GM12891 (cell line): ENCODE measurements around the gene RLN2. TPM values are rescaled to one million over a fixed set of nuclear protein-coding genes. Genes with fewer than 3 reads are reported as not detected.
"Not testable (repeated sequence)": the region's sequence is repeated elsewhere in the genome, so short reads cannot be mapped to it uniquely, and the experiment has no call there.

Experiments
- DNase-seq: peaks from one replicate; pipeline ENCODE4 v3.0.0; 2011; ENCODE audit warnings: low spot score; ENCODE audit not compliant: insufficient read length
- FAIRE-seq: peaks from 2 replicates; lab custom pipeline; 2011; peaks lifted over from hg19 to GRCh38; lab: Jason Lieb, UNC
- PAX5 ChIP-seq: IDR thresholded peaks from 2 replicates; pipeline ENCODE4 v1.6.1; 2011; ENCODE audit warnings: low read length, moderate library complexity, mild to moderate bottlenecking; ENCODE audit not compliant: insufficient read depth, severe bottlenecking
- POLR2A ChIP-seq: IDR thresholded peaks from 2 replicates; pipeline ENCODE4 v1.6.1; 2011; ENCODE audit warnings: low read depth, low read length, control low read depth
- POLR2AphosphoS5 ChIP-seq: IDR thresholded peaks from 2 replicates; pipeline ENCODE4 v1.6.1; 2011; ENCODE audit warnings: low read depth, low read length, control low read depth
- POU2F2 ChIP-seq: IDR thresholded peaks from 2 replicates; pipeline ENCODE4 v1.6.1; 2011; ENCODE audit warnings: low read depth, mild to moderate bottlenecking, control low read depth, low read length, moderate library complexity
- SPI1 ChIP-seq: IDR thresholded peaks from 2 replicates; pipeline ENCODE4 v1.6.1; 2011; ENCODE audit warnings: low read depth, low read length, control low read depth
- TAF1 ChIP-seq: IDR thresholded peaks from 2 replicates; pipeline ENCODE4 v1.6.1; 2011; ENCODE audit warnings: low read depth, low read length, control low read depth
- polyA plus RNA-seq: library from polyadenylated mRNA; unstranded; fragments of >200 nt; gene quantifications from one replicate; pipeline ENCODE4 v1.2.1, GENCODE V29; 2012; ENCODE audit warnings: low read depth, missing spikeins, inconsistent platforms; ENCODE audit not compliant: missing spikeins

The RLN2 gene
- 4.1 TPM for polyA plus RNA-seq

DNA sequence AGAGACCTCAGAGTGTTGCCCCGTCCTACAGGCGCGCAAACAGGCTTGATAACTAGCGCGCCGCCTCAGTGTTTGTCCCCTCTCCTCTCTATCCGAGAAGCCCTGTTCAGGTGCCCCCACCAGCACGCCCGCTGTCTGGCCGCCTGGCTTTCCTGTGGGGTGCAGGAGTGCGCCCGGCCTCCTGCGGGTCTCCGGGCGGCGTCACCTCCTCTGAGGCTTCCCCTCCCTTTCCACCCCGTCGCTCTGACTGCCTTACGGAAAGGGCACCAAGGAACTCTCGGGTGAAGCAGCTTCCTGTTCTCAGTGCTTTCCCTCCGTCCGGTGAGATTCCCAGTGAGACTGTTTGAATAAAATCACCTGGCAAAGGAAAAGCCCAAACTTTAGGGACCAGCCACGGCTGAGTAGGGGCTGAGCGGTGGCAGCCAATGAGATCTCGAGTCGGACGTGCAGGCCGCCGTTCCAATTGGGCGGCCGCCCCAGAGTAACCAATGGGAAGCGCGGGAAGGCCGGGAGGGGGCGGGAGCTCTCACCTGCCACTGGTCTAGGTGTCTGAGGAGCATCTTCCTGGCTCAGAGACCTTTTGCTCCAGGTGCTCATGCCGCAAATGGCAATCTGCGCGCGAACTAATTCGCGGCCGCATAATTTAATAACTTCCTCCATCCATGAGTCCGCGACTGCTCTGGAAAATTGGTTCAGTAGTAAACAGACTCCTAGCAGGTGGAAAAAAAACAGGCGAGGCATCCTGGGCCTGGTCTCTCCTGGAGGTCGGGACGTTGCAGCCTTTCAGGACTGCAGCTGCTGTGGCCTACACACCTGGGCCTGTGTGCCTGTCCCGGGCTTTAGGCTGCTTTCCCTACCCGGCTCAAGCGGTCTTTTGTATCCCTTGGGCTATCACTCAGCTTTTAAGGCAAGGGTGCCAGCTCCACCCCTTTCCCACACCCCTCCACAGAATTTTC is at the start of gene RLN2:
Gene RLN2, minus strand, starts transcription at position 877 of the 956 bp plus-strand sequence. Its CDS starts 136 bp downstream, at position 741.
- not testable (repeated sequence) for DNase-seq
- peak; percentile 100 for FAIRE-seq

DNA sequence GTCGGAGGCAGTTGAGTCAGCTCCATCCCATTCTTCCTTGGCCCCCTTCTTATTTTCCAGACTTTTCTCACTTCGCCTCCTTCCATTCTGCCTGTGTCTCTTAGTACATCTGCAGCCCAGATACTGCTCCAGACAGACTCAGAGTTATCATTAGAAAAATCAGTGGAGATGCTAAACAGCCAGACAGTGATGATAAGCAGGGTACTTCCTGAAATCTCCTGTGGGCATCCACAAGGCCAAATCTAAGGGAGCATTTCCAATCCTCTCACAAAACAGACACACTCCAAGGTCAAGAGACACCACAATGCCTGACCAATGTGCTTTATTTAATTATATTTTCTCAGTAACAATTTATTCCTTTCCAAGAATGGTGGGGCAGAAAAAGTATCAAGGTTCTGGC is 49.7 kb upstream of the RLN2 start:
- FAIRE-seq = no peak

DNA sequence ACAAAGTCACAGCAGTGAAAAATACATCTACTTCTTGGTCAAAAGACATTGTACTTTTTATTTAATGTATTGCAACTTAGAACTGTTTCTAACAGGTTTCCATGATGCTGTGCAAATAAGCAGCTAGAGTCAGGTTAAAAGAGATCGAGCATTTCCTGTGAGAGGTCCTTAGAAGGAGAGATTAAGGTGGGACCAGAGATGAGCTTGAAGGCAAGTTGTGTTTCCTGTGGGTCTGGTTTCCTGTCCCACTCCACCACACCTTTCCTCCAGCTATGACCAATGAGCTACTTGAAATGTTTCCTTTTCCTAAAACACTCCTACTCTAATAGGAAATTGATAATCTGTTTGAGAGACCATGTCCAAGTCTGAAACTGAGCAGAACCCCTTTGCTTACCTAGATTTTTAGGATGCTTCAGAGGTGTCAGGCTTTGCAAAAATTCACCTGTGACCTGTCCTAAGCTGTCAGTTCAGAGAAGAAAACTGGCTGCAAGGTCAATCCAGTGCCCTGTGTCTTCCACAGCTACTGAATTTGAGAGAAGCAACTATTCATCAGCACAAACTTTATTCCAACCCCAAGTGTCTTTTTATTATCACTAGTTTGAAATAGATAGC is 48.2 kb upstream of the RLN2 start:
- no peak for TF ChIP-seq TAF1
- no peak for TF ChIP-seq PAX5
- TF ChIP-seq SPI1 = no peak
- TF ChIP-seq POLR2A = no peak
- TF ChIP-seq POU2F2 = no peak
- no peak for TF ChIP-seq POLR2AphosphoS5
- FAIRE-seq (no peak), DNase-seq (no peak)

More for the DNA sequence above, 49.7 kb upstream of the RLN2 start:
- TF ChIP-seq TAF1 (no peak), POLR2AphosphoS5 (no peak), POLR2A (no peak), POU2F2 (no peak), SPI1 (no peak), PAX5 (no peak)
- no peak for DNase-seq

- not testable (repeated sequence) for DNase-seq
- peak; percentile 100 for FAIRE-seq
These were observed 34.8 kb upstream of the RLN2 start, which contains the start of gene RLN1 for GRCh38 chr9:5338992-5339981. TSS of gene RLN1 (minus strand) at chr9:5339876. CDS start at chr9:5339746, 130 bp downstream.

GRCh38 chr9:5336688-5337087 is 32.2 kb upstream of the RLN2 start:
- TF ChIP-seq POLR2A = no peak
- TF ChIP-seq POU2F2 = no peak
- no peak for TF ChIP-seq SPI1
- no peak for TF ChIP-seq POLR2AphosphoS5
- TF ChIP-seq TAF1 = no peak
- no peak for TF ChIP-seq PAX5
- FAIRE-seq = peak; percentile 87
- no peak for DNase-seq

- not testable (repeated sequence) for FAIRE-seq, DNase-seq
These were observed 26.8 kb upstream of the RLN2 start for GRCh38 chr9:5331276-5331675.

DNA sequence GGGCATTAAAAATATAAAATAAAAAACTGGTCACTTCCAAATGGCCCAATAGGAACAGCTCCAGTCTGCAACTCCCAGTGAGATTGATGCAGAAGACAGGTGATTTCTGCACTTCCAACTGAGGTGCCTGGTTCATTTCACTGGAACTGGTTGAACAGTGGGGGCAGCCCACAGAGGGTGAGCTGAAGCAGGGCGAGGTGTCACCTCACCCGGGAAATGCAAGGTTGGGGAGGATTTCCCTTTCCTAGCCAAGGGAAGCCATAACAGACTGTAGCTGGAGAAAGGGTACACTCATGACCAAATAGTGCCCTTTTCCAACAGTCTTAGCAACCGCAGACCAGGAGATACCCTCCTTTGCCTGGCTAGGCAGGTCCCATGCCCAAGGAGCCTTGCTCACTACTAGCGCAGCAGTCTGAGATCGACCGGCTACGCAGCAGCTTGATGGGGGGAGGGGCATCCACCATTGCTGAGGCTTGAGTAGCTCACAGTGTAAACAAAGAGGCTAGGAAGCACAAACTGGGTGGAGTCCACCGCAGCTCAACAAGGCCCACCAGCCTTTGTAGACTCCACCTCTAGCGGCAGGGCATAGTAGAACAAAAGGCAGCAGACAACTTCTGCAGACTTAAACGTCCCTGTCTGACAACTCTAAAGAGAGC is 22.5 kb upstream of the RLN2 start:
- no peak for FAIRE-seq
- DNase-seq = no peak

DNA sequence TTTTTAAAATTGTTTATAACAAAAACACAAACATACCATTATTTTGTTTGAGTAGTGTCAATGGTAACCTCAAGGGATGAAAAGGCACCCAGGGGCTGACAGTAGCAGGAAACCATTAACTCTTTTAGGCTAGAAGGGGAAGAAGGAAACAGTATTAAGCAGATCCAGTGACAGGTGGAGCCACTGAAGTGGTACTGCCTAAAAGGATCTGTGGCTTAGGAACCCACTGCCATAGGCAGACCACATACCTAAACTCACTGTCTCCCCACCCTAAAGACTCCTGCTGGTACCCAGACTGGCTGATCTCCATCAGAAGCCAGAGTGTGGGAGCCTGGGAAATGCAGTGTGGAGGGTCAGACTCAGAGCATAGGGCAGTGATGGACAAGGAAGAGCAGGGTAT is 21.7 kb upstream of the RLN2 start:
- no peak for DNase-seq
- FAIRE-seq = no peak
- TF ChIP-seq POLR2A (no peak), SPI1 (no peak), POU2F2 (no peak), POLR2AphosphoS5 (no peak), PAX5 (no peak), TAF1 (no peak)

More for the DNA sequence above, 22.5 kb upstream of the RLN2 start:
- TF ChIP-seq POLR2AphosphoS5 (no peak), POU2F2 (no peak)

DNA sequence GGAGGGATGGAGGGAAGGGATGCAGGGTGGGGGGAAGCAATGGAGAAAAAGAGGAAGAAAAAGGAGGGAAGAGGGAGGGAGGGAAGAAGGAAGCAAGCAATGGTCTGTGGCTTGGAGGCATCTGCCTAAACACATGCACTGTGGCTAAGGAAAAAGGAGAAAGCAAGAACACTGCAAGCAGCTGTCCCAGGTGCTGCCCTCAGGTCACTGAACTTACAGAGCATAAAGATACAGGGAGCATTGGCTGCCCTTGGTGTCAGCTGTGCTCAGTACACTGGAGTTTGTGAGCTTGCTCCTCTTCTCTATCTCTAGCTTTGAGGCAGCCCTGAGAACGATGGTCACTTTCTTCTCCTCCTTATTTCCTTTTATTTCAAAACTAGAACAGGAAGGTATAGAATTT is 17.1 kb upstream of the RLN2 start:
- not testable (repeated sequence) for FAIRE-seq, DNase-seq

GRCh38 chr9:5321058-5321457 is 16.5 kb upstream of the RLN2 start:
- DNase-seq (no peak), FAIRE-seq (peak; percentile 56)

GRCh38 chr9:5316406-5316805 is 11.9 kb upstream of the RLN2 start:
- not testable (repeated sequence) for FAIRE-seq, DNase-seq

More at GRCh38 chr9:5321058-5321457, 16.5 kb upstream of the RLN2 start:
- no peak for TF ChIP-seq TAF1
- no peak for TF ChIP-seq POU2F2
- TF ChIP-seq SPI1 = no peak
- TF ChIP-seq POLR2A = no peak
- TF ChIP-seq POLR2AphosphoS5 = no peak
- TF ChIP-seq PAX5 = no peak
